Testis (tissue), 3 donors: ENCODE results near the gene CLTA. TPM values are rescaled to one million over a fixed set of nuclear protein-coding genes. Genes with fewer than 3 reads are reported as not detected.

Source experiments
- DNase-seq: peaks from one replicate; pipeline ENCODE4 v3.0.0-alpha.2; 2019
- H3K27ac ChIP-seq, 2 donors: fragments of 200-600 bp; sonication (generic); one replicate each; pipeline ENCODE4 v1.5.1; 2019
- H3K27me3 ChIP-seq: fragments of 200-600 bp; sonication (generic); one replicate; pipeline ENCODE4 v1.5.1; 2019
- H3K36me3 ChIP-seq: fragments of 200-600 bp; sonication (generic); one replicate; pipeline ENCODE4 v1.5.1; 2017; ENCODE audit warnings: low read depth; ENCODE audit errors: missing control alignments
- H3K4me1 ChIP-seq: fragments of 200-600 bp; sonication (generic); one replicate; pipeline ENCODE4 v1.5.1; 2019
- H3K4me3 ChIP-seq, 2 donors: fragments of 200-600 bp; sonication (generic); one replicate each; pipeline ENCODE4 v1.5.1; 2017 to 2019
- H3K9me3 ChIP-seq: fragments of 200-600 bp; sonication (generic); one replicate; pipeline ENCODE4 v1.5.1; 2017
- POLR2A ChIP-seq: fragments of 450-650 bp; IDR thresholded peaks from one replicate; pipeline ENCODE4 v1.6.1; 2017; ENCODE audit warnings: antibody characterized with exemption, mild to moderate bottlenecking, moderate library complexity
- WGBS, 2 donors: methylation state at CpG; one replicate each; pipeline ENCODE4 v1.1.5; 2018; 5-methylcytosine and 5-hydroxymethylcytosine counted together
- intact Hi-C: fragments of 100-400 bp; cut with DNase I; formaldehyde crosslinking; loops from one replicate; pipeline ENCODE4 v1.15.1; 2023; ENCODE audit warnings: low total_unique reads
- polyA plus RNA-seq: library from polyadenylated mRNA; stranded (reverse); fragments of 350-450 nt; fragmentation: Illumina TruSeq; extraction: RNeasy Lipid Tissue Mini Kit (QIAGEN cat#74804); gene quantifications from one replicate; pipeline ENCODE4 v1.2.3, GENCODE V29; 2014; ENCODE audit warnings: low read depth, low replicate concordance; ENCODE audit not compliant: insufficient read depth
- total RNA-seq, 2 donors: library from RNA; depleted of rRNA; stranded (reverse); fragments of >200 nt; gene quantifications; one replicate each; pipeline ENCODE4 v1.2.3, GENCODE V29; 2016
- TF ChIP-seq, protein P1 (sequence below), 3 experiments: fragments of 450-650 bp in 2 of 3; fragments of 200-600 bp in 1 of 3; sonication (generic) in 1 of 3; IDR thresholded peaks; one replicate each; pipeline ENCODE4 v1.5.1; 2016 to 2019; ENCODE audit warnings: antibody characterized with exemption in 3 of 3, mild to moderate bottlenecking in 2 of 3, moderate library complexity in 1 of 3

CLTA gene
- total and polyA plus RNA-seq, 3 donors from 2014 or later = 135 to 208 (median 168) TPM

DNA sequence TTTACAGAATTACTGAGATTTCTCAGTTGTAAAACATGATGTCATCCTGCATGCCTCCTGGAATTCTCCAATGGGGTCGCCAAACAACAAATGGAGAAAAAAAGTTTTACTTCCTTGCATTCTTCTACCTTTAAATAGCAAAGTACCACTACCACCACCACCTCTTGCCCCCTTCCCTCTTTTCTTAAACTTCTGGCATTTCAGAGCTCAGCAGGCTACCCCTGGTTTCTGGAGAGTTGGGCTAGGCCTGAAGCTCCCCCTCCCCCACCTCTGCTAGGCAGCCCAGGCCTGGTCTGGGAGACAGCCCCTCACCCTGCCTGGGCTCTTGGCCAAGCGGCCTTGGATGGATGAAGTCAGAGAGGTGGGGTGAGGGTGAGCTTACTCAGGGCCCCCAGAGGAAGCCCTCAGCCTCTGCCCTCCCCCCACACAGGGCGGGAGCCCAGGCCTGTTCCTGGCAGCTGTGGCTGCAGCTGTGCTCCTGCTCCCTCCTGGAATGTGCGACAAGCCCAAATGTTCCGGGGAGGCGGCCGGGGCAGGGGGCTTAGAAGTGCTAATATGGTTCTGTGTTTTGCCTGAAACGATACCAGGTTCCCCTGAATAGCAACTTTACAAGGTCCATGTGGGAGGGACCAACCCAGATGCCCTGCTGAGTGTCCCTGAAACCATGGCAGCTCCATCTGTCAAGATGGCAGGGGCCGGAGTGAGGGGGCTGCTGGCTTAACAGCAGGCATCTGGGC is 27.5 kb upstream of the CLTA start:
- DNase-seq = peak; percentile 60
- Histone ChIP-seq H3K4me1 (peaks cover 9% of the 10 kb centered on the region), H3K36me3 (no peaks in the 10 kb centered on the region), H3K9me3 (no peaks in the 10 kb centered on the region), H3K4me3 (no peak overlapping the region), H3K27me3 (no peaks in the 10 kb centered on the region), H3K27ac (peak overlapping the region; percentile 57 to 81)
- 39 to 53% methylated on average over 3 to 9 of the region's 9 CpGs for WGBS, 2 donors
- no peak for TF ChIP-seq POLR2A
- TF ChIP-seq, protein P1, sequence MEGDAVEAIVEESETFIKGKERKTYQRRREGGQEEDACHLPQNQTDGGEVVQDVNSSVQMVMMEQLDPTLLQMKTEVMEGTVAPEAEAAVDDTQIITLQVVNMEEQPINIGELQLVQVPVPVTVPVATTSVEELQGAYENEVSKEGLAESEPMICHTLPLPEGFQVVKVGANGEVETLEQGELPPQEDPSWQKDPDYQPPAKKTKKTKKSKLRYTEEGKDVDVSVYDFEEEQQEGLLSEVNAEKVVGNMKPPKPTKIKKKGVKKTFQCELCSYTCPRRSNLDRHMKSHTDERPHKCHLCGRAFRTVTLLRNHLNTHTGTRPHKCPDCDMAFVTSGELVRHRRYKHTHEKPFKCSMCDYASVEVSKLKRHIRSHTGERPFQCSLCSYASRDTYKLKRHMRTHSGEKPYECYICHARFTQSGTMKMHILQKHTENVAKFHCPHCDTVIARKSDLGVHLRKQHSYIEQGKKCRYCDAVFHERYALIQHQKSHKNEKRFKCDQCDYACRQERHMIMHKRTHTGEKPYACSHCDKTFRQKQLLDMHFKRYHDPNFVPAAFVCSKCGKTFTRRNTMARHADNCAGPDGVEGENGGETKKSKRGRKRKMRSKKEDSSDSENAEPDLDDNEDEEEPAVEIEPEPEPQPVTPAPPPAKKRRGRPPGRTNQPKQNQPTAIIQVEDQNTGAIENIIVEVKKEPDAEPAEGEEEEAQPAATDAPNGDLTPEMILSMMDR (IDR thresholded peaks at IDR 0.05) = no peak
- intact Hi-C loops = loop anchor here (10.0 kb wide), 1 partner anchor 58 kb away; no protein-coding TSS in a partner anchor

DNA sequence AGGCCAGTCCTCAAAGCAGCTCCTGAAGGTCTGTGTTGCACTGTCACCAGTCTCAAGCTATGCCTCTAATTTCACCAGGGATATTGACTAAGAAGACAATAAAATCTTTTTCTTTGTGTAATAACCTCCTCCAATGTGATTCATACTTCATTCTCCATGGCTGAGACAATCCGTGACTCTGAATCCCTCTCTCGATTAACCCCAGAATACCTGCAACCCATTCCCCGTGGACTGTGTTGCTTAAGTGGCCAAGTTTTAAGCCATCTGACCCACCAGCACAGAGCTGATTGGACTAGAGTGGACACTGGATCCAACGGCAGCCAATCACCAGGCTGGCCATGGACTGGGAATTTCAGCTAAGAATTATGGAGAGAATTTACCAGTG is 26.9 kb upstream of the CLTA start:
- intact Hi-C loops = loop anchor here (10.0 kb wide), 1 partner anchor 59 kb away; no protein-coding TSS in a partner anchor
- H3K4me3 ChIP-seq = no peak overlapping the region
- no peaks in the 10 kb centered on the region for H3K36me3 ChIP-seq
- H3K9me3 ChIP-seq = no peaks in the 10 kb centered on the region
- peaks cover 9% of the 10 kb centered on the region for H3K4me1 ChIP-seq
- WGBS, 2 donors = 62 to 75% methylated on average over 4 of the region's 4 CpGs
- no peaks in the 10 kb centered on the region for H3K27me3 ChIP-seq
- DNase-seq = no peak
- TF ChIP-seq, protein P1 (IDR thresholded peaks at IDR 0.05) = no peak
- no peak for TF ChIP-seq POLR2A
- H3K27ac ChIP-seq = peak overlapping the region; percentile 57 to 81

DNA sequence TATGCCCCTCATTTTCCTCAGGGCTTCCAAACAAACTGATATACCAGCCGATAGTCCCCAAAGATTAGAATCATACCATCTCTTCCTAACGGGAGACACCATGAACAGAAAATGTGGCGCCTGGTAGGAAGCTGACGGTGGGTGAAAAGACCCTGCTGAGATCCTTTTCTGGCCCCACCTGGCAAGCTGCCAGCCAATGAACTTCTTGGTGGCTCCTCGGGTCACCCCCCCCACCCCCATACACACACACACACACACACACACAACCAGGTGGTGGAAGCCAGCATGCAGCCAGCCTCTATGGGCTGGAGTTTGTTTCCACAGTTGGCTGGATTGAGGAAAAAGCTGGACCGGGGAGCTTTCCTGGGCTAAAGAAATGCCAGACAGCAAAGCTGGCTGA is 26.3 kb upstream of the CLTA start:
- Histone ChIP-seq H3K27ac (peak overlapping the region in 1 of 2 donors; percentile 74), H3K27me3 (no peaks in the 10 kb centered on the region), H3K4me1 (peaks cover 9% of the 10 kb centered on the region), H3K9me3 (no peaks in the 10 kb centered on the region), H3K4me3 (no peak overlapping the region), H3K36me3 (no peaks in the 10 kb centered on the region)
- intact Hi-C loops = loop anchor here (10.0 kb wide), 1 partner anchor 60 kb away; no protein-coding TSS in a partner anchor
- DNase-seq = no peak
- TF ChIP-seq POLR2A = no peak
- TF ChIP-seq, protein P1 (IDR thresholded peaks at IDR 0.05) = no peak
- WGBS, 2 donors = 88 to 90% methylated on average over 6 of the region's 6 CpGs

DNA sequence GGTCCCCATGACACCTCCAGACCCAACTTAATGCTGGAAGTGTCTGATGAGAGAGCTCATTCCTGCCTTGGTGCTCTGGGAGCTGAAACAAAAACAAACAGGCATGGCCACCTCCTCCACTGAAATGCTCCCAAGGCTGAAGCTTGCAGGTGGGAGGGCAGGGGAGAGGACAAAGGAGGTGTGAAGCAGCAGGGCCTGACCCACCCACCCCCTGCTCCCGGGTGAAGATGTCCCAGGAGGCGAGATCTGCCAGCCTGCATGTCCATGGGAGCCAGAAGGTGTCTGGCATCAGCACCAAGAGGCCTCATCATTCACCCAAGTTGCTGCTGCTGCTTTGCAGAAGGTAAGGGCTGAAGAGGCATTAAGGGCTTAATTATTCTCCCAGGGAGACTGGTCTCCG is 25.7 kb upstream of the CLTA start:
- H3K27ac ChIP-seq = peak overlapping the region in 1 of 2 donors; percentile 74
- H3K36me3 ChIP-seq = no peaks in the 10 kb centered on the region
- no peaks in the 10 kb centered on the region for H3K9me3 ChIP-seq
- intact Hi-C loops = loop anchor here (5.0 to 10.0 kb wide), 2 partner anchors 60 to 157 kb away; no protein-coding TSS in a partner anchor
- H3K27me3 ChIP-seq = no peaks in the 10 kb centered on the region
- peaks cover 9% of the 10 kb centered on the region for H3K4me1 ChIP-seq
- TF ChIP-seq, protein P1 (IDR thresholded peaks at IDR 0.05) = no peak
- TF ChIP-seq POLR2A = no peak
- WGBS, 2 donors = 66 to 77% methylated on average over 3 of the region's 3 CpGs
- no peak for DNase-seq
- no peak overlapping the region for H3K4me3 ChIP-seq
